ENCODE data around the gene HOXD11. TPM values are rescaled to one million over a fixed set of nuclear protein-coding genes. Genes with fewer than 3 reads are reported as not detected.
A peak's percentile ranks its signal among the peaks of the same experiment; 100 is the strongest.

HOXD11 gene
- total and polyA plus RNA-seq, 2 of the 13 experiments (the other 11 are each of a cell fraction or from before 2014, with no cell fraction given): not detected

GRCh38 chr2:176088048-176088936 is 18.8 kb upstream of the HOXD11 start (continued):
- TF ChIP-seq ZNF142 (CRISPR knock-in tag; IDR thresholded peaks at IDR 0.05) (0 out of 2 replicates have a peak, but pooled peaks have one; percentile 54), DPF2 (CRISPR knock-in tag; IDR thresholded peaks at IDR 0.05; ENCODE audit: borderline replicate concordance, low read depth) (no peak), ZNF570 (CRISPR knock-in tag; IDR thresholded peaks at IDR 0.05; ENCODE audit: borderline replicate concordance) (no peak), ZNF207 (IDR thresholded peaks at IDR 0.05; ENCODE audit: borderline replicate concordance) (no peak), RBM39 (IDR thresholded peaks at IDR 0.05; ENCODE audit: low read depth, low read length, poor library complexity, severe bottlenecking) (peak; percentile 30), ZNF678 (CRISPR knock-in tag; IDR thresholded peaks at IDR 0.05) (no peak), RBFOX2 (IDR thresholded peaks at IDR 0.05; ENCODE audit: low read depth, low read length) (no peak), ZNF709 (CRISPR knock-in tag; IDR thresholded peaks at IDR 0.05) (peak; percentile 89; the same call in 1 of the 2 replicates), NCOA5 (CRISPR knock-in tag; IDR thresholded peaks at IDR 0.05) (no peak), PAXIP1 (CRISPR knock-in tag; conservative IDR thresholded peaks at IDR 0.05) (no peak), ZNF350 (CRISPR knock-in tag; IDR thresholded peaks at IDR 0.05; ENCODE audit: borderline replicate concordance, low read depth) (peak; percentile 31; the same call in 1 of the 2 replicates), ZNF598 (CRISPR knock-in tag; IDR thresholded peaks at IDR 0.05; ENCODE audit: borderline replicate concordance) (peak; percentile 97; the same call in 1 of the 2 replicates), THYN1 (CRISPR knock-in tag; IDR thresholded peaks at IDR 0.05; ENCODE audit: borderline replicate concordance, low read depth) (0 out of 2 replicates have a peak, but pooled peaks have one; percentile 53), STAT5B (CRISPR knock-in tag; IDR thresholded peaks at IDR 0.05) (no peak; the same call in 1 of the 2 replicates), ZNF75D (CRISPR knock-in tag; IDR thresholded peaks at IDR 0.05; ENCODE audit: borderline replicate concordance) (no peak), CHCHD3 (CRISPR knock-in tag; IDR thresholded peaks at IDR 0.05) (peak; percentile 50; the same call in 1 of the 2 replicates), SCMH1 (CRISPR knock-in tag; IDR thresholded peaks at IDR 0.05; ENCODE audit: borderline replicate concordance) (no peak), SALL1 (CRISPR knock-in tag; IDR thresholded peaks at IDR 0.05) (peak; percentile 81; the same call in 1 of the 2 replicates), ZNF772 (CRISPR knock-in tag; IDR thresholded peaks at IDR 0.05) (0 out of 2 replicates have a peak, but pooled peaks have one; percentile 30)
